H9 (cell line): Measurements from ENCODE around the gene LRFN3. TPM values are rescaled to one million over a fixed set of nuclear protein-coding genes. Genes with fewer than 3 reads are reported as not detected.
"Not testable (repeated sequence)": the region's sequence is repeated elsewhere in the genome, so short reads cannot be mapped to it uniquely, and the experiment has no call there.

Source experiments
- DNase-seq: peaks from one replicate; pipeline ENCODE4 v3.0.0-alpha.2; 2017
- H2AFZ ChIP-seq: one replicate; pipeline ENCODE4 v1.6.1; 2013; ENCODE audit warnings: mild to moderate bottlenecking, low read length, control low read depth, moderate library complexity
- H2AK5ac ChIP-seq: 2 replicates; pipeline ENCODE4 v1.6.1; 2013; ENCODE audit warnings: low read length, control low read depth, mixed read lengths; ENCODE audit not compliant: insufficient read length
- H2BK120ac ChIP-seq: one replicate; pipeline ENCODE4 v1.6.1; 2013; ENCODE audit warnings: low read depth, mild to moderate bottlenecking, low read length, control low read depth, inconsistent platforms; ENCODE audit not compliant: poor library complexity, severe bottlenecking
- H2BK12ac ChIP-seq: 2 replicates; pipeline ENCODE4 v1.6.1; 2013; ENCODE audit warnings: low read length, control low read depth, mixed read lengths, low read depth; ENCODE audit not compliant: insufficient read length
- H2BK15ac ChIP-seq: 2 replicates; pipeline ENCODE4 v1.6.1; 2013; ENCODE audit warnings: low read depth, low read length, control low read depth
- H2BK20ac ChIP-seq: one replicate; pipeline ENCODE4 v1.6.1; 2013; ENCODE audit warnings: low read depth, mild to moderate bottlenecking, low read length, control low read depth, inconsistent platforms; ENCODE audit not compliant: poor library complexity, severe bottlenecking
- H2BK5ac ChIP-seq: 2 replicates; pipeline ENCODE4 v1.6.1; 2013; ENCODE audit warnings: low read length, control low read depth, mixed read lengths; ENCODE audit not compliant: insufficient read length
- H3K14ac ChIP-seq: 2 replicates; pipeline ENCODE4 v1.6.1; 2013; ENCODE audit warnings: low read length, control low read depth; ENCODE audit not compliant: insufficient read depth
- H3K18ac ChIP-seq: 2 replicates; pipeline ENCODE4 v1.6.1; 2013; ENCODE audit warnings: low read depth, mild to moderate bottlenecking, mixed read lengths, low read length, control low read depth; ENCODE audit not compliant: insufficient read length
- H3K23ac ChIP-seq: 2 replicates; pipeline ENCODE4 v1.6.1; 2013; ENCODE audit warnings: low read length, control low read depth, mixed read lengths, low read depth; ENCODE audit not compliant: insufficient read length
- H3K23me2 ChIP-seq: 2 replicates; pipeline ENCODE4 v1.6.1; 2013; ENCODE audit warnings: low read depth, mild to moderate bottlenecking, mixed read lengths, low read length, control low read depth; ENCODE audit not compliant: insufficient read length, poor library complexity, severe bottlenecking
- H3K27ac ChIP-seq: 2 replicates; pipeline ENCODE4 v1.5.1; 2013; ENCODE audit warnings: low read length, control low read depth, mixed read lengths, low read depth; ENCODE audit not compliant: insufficient read length
- H3K27me3 ChIP-seq: 2 replicates; pipeline ENCODE4 v1.6.1; 2013; ENCODE audit warnings: low read length, control low read depth, inconsistent platforms; ENCODE audit not compliant: insufficient read depth
- H3K4ac ChIP-seq: 2 replicates; pipeline ENCODE4 v1.6.1; 2013; ENCODE audit warnings: low read depth, mild to moderate bottlenecking, control low read depth, inconsistent platforms, low read length, moderate library complexity
- H3K4me1 ChIP-seq: 2 replicates; pipeline ENCODE4 v1.6.1; 2013; ENCODE audit warnings: low read length, control low read depth, inconsistent platforms; ENCODE audit not compliant: insufficient read depth
- H3K4me2 ChIP-seq: 2 replicates; pipeline ENCODE4 v1.6.1; 2013; ENCODE audit warnings: low read length, control low read depth, mixed read lengths; ENCODE audit not compliant: insufficient read length, insufficient read depth
- H3K56ac ChIP-seq: 2 replicates; pipeline ENCODE4 v1.6.1; 2013; ENCODE audit warnings: low read depth, mild to moderate bottlenecking, mixed read lengths, low read length, control low read depth; ENCODE audit not compliant: insufficient read length
- H3K79me1 ChIP-seq: 2 replicates; pipeline ENCODE4 v1.6.1; 2013; ENCODE audit warnings: low read depth, mild to moderate bottlenecking, moderate library complexity, low read length, control low read depth, inconsistent platforms; ENCODE audit not compliant: insufficient read depth, poor library complexity, severe bottlenecking
- H3K79me2 ChIP-seq: 2 replicates; pipeline ENCODE4 v1.6.1; 2013; ENCODE audit warnings: low read length, control low read depth, inconsistent platforms; ENCODE audit not compliant: insufficient read depth
- H3K9ac ChIP-seq: 2 replicates; pipeline ENCODE4 v1.6.1; 2013; ENCODE audit warnings: low read length, control low read depth, mixed read lengths; ENCODE audit not compliant: insufficient read length; ENCODE audit errors: extremely low read depth
- H3K9me3 ChIP-seq: one replicate; pipeline ENCODE4 v1.6.1; 2013; ENCODE audit warnings: low read depth, low read length, inconsistent platforms; ENCODE audit not compliant: control insufficient read depth
- H3T11ph ChIP-seq: one replicate; pipeline ENCODE4 v1.6.1; 2013; ENCODE audit warnings: mild to moderate bottlenecking, low read length, control low read depth, inconsistent platforms
- H4K20me1 ChIP-seq: one replicate; pipeline ENCODE4 v1.6.1; 2013; ENCODE audit not compliant: control insufficient read depth, insufficient read length, insufficient read depth
- H4K5ac ChIP-seq: 2 replicates; pipeline ENCODE4 v1.6.1; 2013; ENCODE audit warnings: low read depth, mild to moderate bottlenecking, mixed read lengths, low read length, control low read depth; ENCODE audit not compliant: insufficient read length
- H4K8ac ChIP-seq: replicated peaks from 2 replicates; pipeline ENCODE4 v1.6.1; 2013; ENCODE audit warnings: low read length, control low read depth, mixed read lengths, low read depth; ENCODE audit not compliant: insufficient read length
- H4K91ac ChIP-seq: 2 replicates; pipeline ENCODE4 v1.6.1; 2013; ENCODE audit warnings: low read depth, mild to moderate bottlenecking, moderate library complexity, mixed read lengths, low read length, control low read depth; ENCODE audit not compliant: insufficient read length
- H3K27ac Mint-ChIP-seq, 3 experiments: 2 replicates in 2 of 3; 3 replicates in 1 of 3; pipeline ENCODE4 v1.8.0; 2020 to 2021; ENCODE audit warnings: mixed read lengths in 3 of 3, mild to moderate bottlenecking in 1 of 3, moderate library complexity in 1 of 3
- H3K27me3 Mint-ChIP-seq: 2 replicates; pipeline ENCODE4 v1.8.0; 2021; ENCODE audit warnings: low read depth, mild to moderate bottlenecking, moderate library complexity, mixed read lengths
- H3K36me3 Mint-ChIP-seq, 3 experiments: 2 replicates in 2 of 3; 3 replicates in 1 of 3; pipeline ENCODE4 v1.8.0; 2020 to 2021; ENCODE audit warnings: low read depth in 3 of 3, mixed read lengths in 3 of 3; ENCODE audit not compliant: insufficient read depth in 1 of 3
- H3K4me1 Mint-ChIP-seq, 2 experiments: 2 replicates each; pipeline ENCODE4 v1.8.0; 2020; ENCODE audit warnings: mixed read lengths in 2 of 2
- H3K4me3 Mint-ChIP-seq, 2 experiments: 2 replicates in 1 of 2; 3 replicates in 1 of 2; pipeline ENCODE4 v1.8.0; 2020 to 2021; ENCODE audit warnings: mild to moderate bottlenecking in 2 of 2, mixed read lengths in 2 of 2, moderate library complexity in 1 of 2
- H3K9me3 Mint-ChIP-seq, 2 experiments: 2 replicates in 1 of 2; 3 replicates in 1 of 2; pipeline ENCODE4 v1.8.0; 2020; ENCODE audit warnings: mild to moderate bottlenecking in 2 of 2, mixed read lengths in 2 of 2, moderate library complexity in 1 of 2
- CTCF ChIP-seq: fragments of 200-600 bp; sonication (generic); conservative IDR thresholded peaks from 3 replicates; pipeline ENCODE4 v1.8.0; 2021; ENCODE audit warnings: antibody characterized with exemption, mild to moderate bottlenecking
- WGBS: extraction: QIAGEN DNeasy Blood & Tissue Kit; methylation state at CpG from one replicate; pipeline ENCODE4 v1.1.7; 2013; ENCODE audit warnings: missing lambda C conversion rate, low lambda C conversion rate, mixed read lengths; ENCODE audit not compliant: insufficient read length; ENCODE audit errors: extremely low coverage; 5-methylcytosine and 5-hydroxymethylcytosine counted together
- total RNA-seq: library from RNA; stranded (reverse); gene quantifications from 2 replicates; pipeline ENCODE4 v1.2.1, GENCODE V29; 2021

LRFN3 gene
- total RNA-seq, 1 experiment from 2014 or later: 20.5 TPM

- H3K27me3 ChIP-seq: no peaks in the 10 kb centered on the region
Measured at GRCh38 chr19:35909684-35910035, 26.5 kb upstream of the LRFN3 start.

GRCh38 chr19:35910355-35910754 lies 25.8 kb upstream of the LRFN3 start:
- not testable (repeated sequence) for H2BK12ac ChIP-seq, H2AFZ ChIP-seq, H3K79me1 ChIP-seq, H3K27me3 ChIP-seq, H2BK20ac ChIP-seq, H4K91ac ChIP-seq, H4K8ac ChIP-seq, H3K9me3 ChIP-seq, H3K4ac ChIP-seq, H3K9ac ChIP-seq, H3K56ac ChIP-seq, H4K5ac ChIP-seq, H3K36me3 Mint-ChIP-seq, H3K9me3 Mint-ChIP-seq, H3K27ac Mint-ChIP-seq, H4K20me1 ChIP-seq, H3T11ph ChIP-seq, H2BK120ac ChIP-seq, H3K79me2 ChIP-seq, H3K23me2 ChIP-seq, H3K27ac ChIP-seq, H2AK5ac ChIP-seq, H3K23ac ChIP-seq, H3K4me2 ChIP-seq, H3K4me1 ChIP-seq, H3K27me3 Mint-ChIP-seq, H3K4me3 Mint-ChIP-seq, DNase-seq, H2BK15ac ChIP-seq, H3K18ac ChIP-seq, H2BK5ac ChIP-seq, H3K14ac ChIP-seq
- no CpG with 5 or more reads among the region's 14 CpGs for WGBS
- H3K4me1 Mint-ChIP-seq: peaks cover 4 to 21% of the 10 kb centered on the region in 2 experiments

More at GRCh38 chr19:35909684-35910035, 26.5 kb upstream of the LRFN3 start:
- H3K18ac ChIP-seq: no peak overlapping the region
- H3K27ac ChIP-seq: no peak overlapping the region
- no peak overlapping the region for H4K8ac ChIP-seq
- no peak overlapping the region for H3T11ph ChIP-seq
- no CpG with 5 or more reads among the region's 6 CpGs for WGBS
- no peak for DNase-seq
- no peak overlapping the region for H2BK5ac ChIP-seq
- H3K9me3 ChIP-seq: no peaks in the 10 kb centered on the region
- H3K23ac ChIP-seq: no peak overlapping the region
- H3K4me2 ChIP-seq: no peak overlapping the region
- H2BK120ac ChIP-seq: no peak overlapping the region
- Mint-ChIP-seq H3K9me3 (no peaks in the 10 kb centered on the region), H3K4me3 (no peak overlapping the region), H3K4me1 (peaks cover 4 to 21% of the 10 kb centered on the region in 2 experiments), H3K36me3 (no peaks in the 10 kb centered on the region), H3K27me3 (no peaks in the 10 kb centered on the region; the same call in 1 of the 2 replicates), H3K27ac (no peak overlapping the region)
- H3K14ac ChIP-seq: peak overlapping the region; percentile 59; the same call in 1 of the 2 replicates
- H3K4ac ChIP-seq: no peak overlapping the region
- no peaks in the 10 kb centered on the region for H3K79me2 ChIP-seq
- H2BK20ac ChIP-seq: no peak overlapping the region
- H3K79me1 ChIP-seq: no peaks in the 10 kb centered on the region
- H4K5ac ChIP-seq: no peak overlapping the region
- H2BK15ac ChIP-seq: no peak overlapping the region
- H2AFZ ChIP-seq: no peak overlapping the region
- no peaks in the 10 kb centered on the region for H3K23me2 ChIP-seq
- TF ChIP-seq CTCF: no peak
- no peak overlapping the region for H3K9ac ChIP-seq
- H3K56ac ChIP-seq: no peak overlapping the region
- no peaks in the 10 kb centered on the region for H4K20me1 ChIP-seq
- no peak overlapping the region for H2BK12ac ChIP-seq
- H4K91ac ChIP-seq: no peak overlapping the region
- H3K4me1 ChIP-seq: peaks cover 2% of the 10 kb centered on the region; the same call in 1 of the 2 replicates
- no peak overlapping the region for H2AK5ac ChIP-seq
